HUES64 (cell line): Measurements from ENCODE around the gene TLDC2.
A peak's percentile ranks its signal among the peaks of the same experiment; 100 is the strongest.
"Not testable (repeated sequence)": the region's sequence is repeated elsewhere in the genome, so short reads cannot be mapped to it uniquely, and the experiment has no call there.

Source experiments
- H3K27ac ChIP-seq: 2 replicates; pipeline ENCODE4 v1.7.0; 2013; ENCODE audit warnings: low read depth, low read length, inconsistent platforms
- H3K27me3 ChIP-seq: 2 replicates; pipeline ENCODE4 v1.6.1; 2013; ENCODE audit warnings: mild to moderate bottlenecking, low read length; ENCODE audit not compliant: insufficient read depth
- H3K36me3 ChIP-seq: 2 replicates; pipeline ENCODE4 v1.6.1; 2013; ENCODE audit warnings: mild to moderate bottlenecking, low read length; ENCODE audit not compliant: insufficient read depth
- H3K4me1 ChIP-seq: 2 replicates; pipeline ENCODE4 v1.6.1; 2013; ENCODE audit warnings: mild to moderate bottlenecking, low read length, moderate library complexity; ENCODE audit not compliant: insufficient read depth
- H3K4me3 ChIP-seq: 2 replicates; pipeline ENCODE4 v1.5.1; 2013; ENCODE audit warnings: mild to moderate bottlenecking, low read length, moderate library complexity
- H3K9ac ChIP-seq: 2 replicates; pipeline ENCODE4 v1.6.1; 2013; ENCODE audit warnings: mild to moderate bottlenecking, low read depth, low read length
- H3K9me3 ChIP-seq: 2 replicates; pipeline ENCODE4 v1.6.1; 2013; ENCODE audit warnings: low read depth, low read length; ENCODE audit not compliant: insufficient read depth
- WGBS: fragments of 150-250, 120-280 bp; methylation state at CpG from one replicate; pipeline ENCODE4 v1.1.7; 2013; ENCODE audit warnings: missing lambda C conversion rate; 5-methylcytosine and 5-hydroxymethylcytosine counted together

Gene TLDC2

GRCh38 chr20:36920334-36920730, 44.4 kb downstream of the TLDC2 start:
- H3K27ac ChIP-seq, result no peak overlapping the region
- 96% methylated on average over 7 of the region's 8 CpGs for WGBS
- no peak overlapping the region for H3K9ac ChIP-seq
- H3K9me3 ChIP-seq, result no peaks in the 10 kb centered on the region
- no peaks in the 10 kb centered on the region for H3K4me1 ChIP-seq
- no peak overlapping the region for H3K4me3 ChIP-seq
- H3K36me3 ChIP-seq, result peaks cover 17% of the 10 kb centered on the region
- H3K27me3 ChIP-seq, result no peaks in the 10 kb centered on the region

- Histone ChIP-seq H3K27ac (peak overlapping the region; percentile 55; the same call in 1 of the 2 replicates), H3K9me3 (no peaks in the 10 kb centered on the region), H3K36me3 (peaks cover 24% of the 10 kb centered on the region), H3K4me1 (no peaks in the 10 kb centered on the region), H3K9ac (0 out of 2 replicates have a peak overlapping the region, but pooled peaks have one; percentile 38), H3K27me3 (no peaks in the 10 kb centered on the region), H3K4me3 (no peak overlapping the region)
- 87% methylated on average over 9 of the region's 9 CpGs for WGBS
These were observed 48.5 kb downstream of the TLDC2 start for GRCh38 chr20:36924167-36925045.

- no peaks in the 10 kb centered on the region for H3K4me1 ChIP-seq
- WGBS, result 80% methylated on average over 2 of the region's 2 CpGs
- H3K27me3 ChIP-seq, result no peaks in the 10 kb centered on the region
- H3K9ac ChIP-seq, result no peak overlapping the region
- H3K27ac ChIP-seq, result no peak overlapping the region
- no peak overlapping the region for H3K4me3 ChIP-seq
- H3K9me3 ChIP-seq, result no peaks in the 10 kb centered on the region
- H3K36me3 ChIP-seq, result peaks cover 31% of the 10 kb centered on the region
These were observed 49.3 kb downstream of the TLDC2 start for GRCh38 chr20:36925234-36925633.

DNA sequence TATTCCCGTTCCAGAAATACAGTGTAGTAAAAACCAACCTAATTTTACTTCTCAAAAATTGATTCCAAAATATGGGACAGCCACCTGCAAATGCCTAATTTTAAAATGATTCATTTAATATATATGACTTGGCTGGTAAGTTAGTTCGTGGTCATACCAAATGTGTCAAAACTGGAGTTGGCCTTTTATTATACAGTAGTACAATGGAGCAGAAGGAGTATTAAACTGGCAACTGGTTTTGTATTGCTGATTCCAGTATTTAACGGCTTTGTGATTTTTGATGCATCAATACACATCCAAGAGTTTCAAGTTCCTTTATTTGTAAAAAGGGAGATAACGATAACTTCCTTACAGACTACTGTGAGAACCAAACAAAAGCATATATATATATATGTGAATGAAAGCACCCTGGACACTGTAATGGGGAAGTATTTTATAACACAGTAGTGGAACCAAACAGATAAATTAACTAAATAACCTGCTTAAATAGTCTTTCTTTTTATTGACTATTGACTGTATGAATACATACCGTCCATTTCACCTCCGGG, 50.8 kb downstream of the TLDC2 start:
- Histone ChIP-seq H3K9me3 (no peaks in the 10 kb centered on the region), H3K4me1 (no peaks in the 10 kb centered on the region), H3K4me3 (no peak overlapping the region), H3K9ac (no peak overlapping the region), H3K36me3 (peaks cover 43% of the 10 kb centered on the region), H3K27me3 (no peaks in the 10 kb centered on the region), H3K27ac (no peak overlapping the region)
- WGBS, result 98% methylated on average over 5 of the region's 6 CpGs

- no peaks in the 10 kb centered on the region for H3K4me1 ChIP-seq
- no peaks in the 10 kb centered on the region for H3K27me3 ChIP-seq
- H3K36me3 ChIP-seq, result peaks cover 43% of the 10 kb centered on the region
- no peak overlapping the region for H3K9ac ChIP-seq
- WGBS, result 94% methylated on average over 1 of the region's 1 CpG
- no peak overlapping the region for H3K27ac ChIP-seq
- H3K4me3 ChIP-seq, result no peak overlapping the region
- H3K9me3 ChIP-seq, result no peaks in the 10 kb centered on the region
These were observed 51.8 kb downstream of the TLDC2 start for GRCh38 chr20:36927704-36928103.

- Histone ChIP-seq H3K4me1 (no peaks in the 10 kb centered on the region), H3K27me3 (no peaks in the 10 kb centered on the region), H3K9me3 (no peaks in the 10 kb centered on the region), H3K4me3 (no peak overlapping the region), H3K36me3 (peaks cover 52% of the 10 kb centered on the region), H3K27ac (no peak overlapping the region), H3K9ac (no peak overlapping the region)
- WGBS, result 93% methylated on average over 6 of the region's 6 CpGs
These were observed 53.4 kb downstream of the TLDC2 start for GRCh38 chr20:36929290-36929689.

DNA sequence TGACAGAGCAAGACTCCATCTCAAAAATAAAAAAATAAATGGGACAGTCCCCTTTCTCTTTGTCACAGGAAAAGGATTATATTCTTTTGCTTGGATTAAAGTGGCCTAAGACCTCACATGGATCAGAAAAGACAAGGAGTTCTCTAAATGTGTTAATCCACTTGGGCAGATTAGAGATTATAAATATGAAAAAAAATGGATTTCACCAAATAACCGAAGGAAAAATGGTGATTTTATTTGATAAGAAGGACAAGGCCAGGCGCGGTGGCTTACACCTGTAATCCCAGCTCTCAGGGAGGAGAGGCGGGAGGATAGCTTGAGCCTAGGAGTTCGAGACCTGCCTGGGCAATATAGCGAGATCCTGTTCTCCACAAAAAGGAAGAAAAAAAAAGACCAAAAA, 53.8 kb downstream of the TLDC2 start:
- Histone ChIP-seq H3K9ac (no peak overlapping the region), H3K36me3 (peaks cover 55% of the 10 kb centered on the region), H3K9me3 (no peaks in the 10 kb centered on the region), H3K27me3 (no peaks in the 10 kb centered on the region), H3K4me1 (no peaks in the 10 kb centered on the region), H3K4me3 (no peak overlapping the region), H3K27ac (no peak overlapping the region)
- 94% methylated on average over 4 of the region's 6 CpGs for WGBS

- H3K9me3 ChIP-seq, H3K9ac ChIP-seq, H3K27me3 ChIP-seq, H3K27ac ChIP-seq, H3K4me1 ChIP-seq, H3K4me3 ChIP-seq: not testable (repeated sequence)
- 91% methylated on average over 12 of the region's 12 CpGs for WGBS
- peaks cover 55% of the 10 kb centered on the region for H3K36me3 ChIP-seq
These were observed 56.1 kb downstream of the TLDC2 start for GRCh38 chr20:36932067-36932466.

DNA sequence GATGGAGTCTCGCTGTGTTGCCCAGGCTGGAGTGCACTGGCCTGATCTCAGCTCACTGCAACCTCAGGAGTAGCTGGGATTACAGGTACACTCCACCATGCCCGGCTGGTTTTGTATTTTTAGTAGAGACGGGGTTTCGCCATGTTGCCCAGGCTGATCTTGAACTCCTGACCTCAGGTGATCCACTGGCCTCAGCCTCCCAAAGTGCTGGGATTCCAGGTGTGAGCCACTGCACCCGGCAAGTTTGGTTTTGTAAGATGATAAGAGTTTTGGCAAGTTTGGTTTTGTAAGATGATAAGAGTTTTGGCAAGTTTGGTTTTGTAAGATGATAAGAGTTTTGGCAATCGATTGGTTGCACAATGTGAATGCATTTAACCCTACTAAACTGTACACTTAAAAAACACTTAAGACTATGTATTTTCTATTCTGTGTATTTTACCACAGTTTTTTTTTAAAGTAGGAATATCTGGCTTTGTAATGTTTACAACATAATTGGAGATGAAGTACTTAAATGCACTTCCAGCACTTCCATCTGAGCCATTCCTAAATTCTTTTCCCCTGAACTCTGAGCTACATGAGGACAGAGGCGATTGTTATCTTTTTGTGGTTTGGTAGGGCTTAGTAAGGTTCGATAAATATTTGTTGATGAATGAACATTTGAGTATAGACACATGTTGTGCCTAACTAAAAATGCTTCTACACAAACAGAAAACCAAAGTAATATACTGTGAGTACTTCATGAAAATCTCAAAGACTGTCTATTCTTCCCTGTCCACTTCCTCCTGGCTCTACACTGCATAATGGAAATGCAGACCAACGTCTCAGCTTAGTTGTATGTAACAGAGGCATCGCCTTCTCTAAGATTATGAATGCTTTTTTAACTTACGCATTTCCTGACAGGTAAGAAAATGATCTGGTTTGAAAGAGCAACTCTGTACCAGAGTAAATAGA, 56.8 kb downstream of the TLDC2 start:
- Histone ChIP-seq H3K9me3 (no peaks in the 10 kb centered on the region), H3K9ac (no peak overlapping the region), H3K36me3 (peaks cover 56% of the 10 kb centered on the region), H3K27me3 (no peaks in the 10 kb centered on the region), H3K27ac (no peak overlapping the region), H3K4me3 (no peak overlapping the region), H3K4me1 (no peaks in the 10 kb centered on the region)
- WGBS, result 86% methylated on average over 9 of the region's 11 CpGs

DNA sequence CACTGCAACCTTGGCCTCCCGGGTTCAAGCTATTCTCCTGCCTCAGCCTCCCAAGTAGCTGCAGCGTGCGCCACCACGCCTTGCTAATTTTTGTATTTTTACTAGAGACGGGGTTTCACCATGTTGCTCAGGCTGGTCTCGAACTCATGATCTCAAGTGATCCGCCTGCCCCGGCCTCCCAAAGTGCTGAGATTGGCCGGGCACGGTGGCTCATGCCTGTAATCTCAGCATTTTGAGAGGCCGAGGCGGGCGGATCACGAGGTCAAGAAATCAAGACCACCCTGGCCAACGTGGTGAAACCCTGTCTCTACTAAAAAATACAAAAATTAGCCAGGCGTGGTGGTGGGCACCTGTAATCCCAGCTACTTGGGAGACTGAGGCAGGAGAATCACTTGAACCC, 57.6 kb downstream of the TLDC2 start:
- not testable (repeated sequence) for H3K4me1 ChIP-seq, H3K27ac ChIP-seq, H3K9me3 ChIP-seq, H3K27me3 ChIP-seq, H3K4me3 ChIP-seq, H3K9ac ChIP-seq
- 96% methylated on average over 16 of the region's 16 CpGs for WGBS
- peaks cover 55% of the 10 kb centered on the region for H3K36me3 ChIP-seq

GRCh38 chr20:36936341-36936740, 60.4 kb downstream of the TLDC2 start:
- Histone ChIP-seq H3K27ac (no peak overlapping the region), H3K4me3 (no peak overlapping the region), H3K36me3 (peaks cover 44% of the 10 kb centered on the region), H3K9me3 (no peaks in the 10 kb centered on the region), H3K9ac (no peak overlapping the region), H3K4me1 (0 out of 2 replicates have a peak, but pooled peaks cover 3% of the 10 kb centered on the region), H3K27me3 (no peaks in the 10 kb centered on the region)
- 98% methylated on average over 8 of the region's 8 CpGs for WGBS
